Retinal pigment epithelial cell (primary cell): ENCODE data around the gene TFR2.

Source experiments
- DNase-seq: peaks from one replicate; pipeline ENCODE4 v3.0.0-alpha.2; 2010; ENCODE audit warnings: low read depth
- H3K4me3 ChIP-seq: 2 replicates; pipeline ENCODE4 v1.5.1; 2011; ENCODE audit warnings: mild to moderate bottlenecking, low read length, control low read depth, moderate library complexity
- CTCF ChIP-seq: conservative IDR thresholded peaks from 2 replicates; pipeline ENCODE4 v1.5.1; 2011; ENCODE audit warnings: low read depth, low read length, control low read depth, inconsistent platforms

TFR2 gene

GRCh38 chr7:100606313-100606712 is 35.0 kb downstream of the TFR2 start:
- no peak for TF ChIP-seq CTCF
- DNase-seq: no peak
- H3K4me3 ChIP-seq: no peak overlapping the region

GRCh38 chr7:100604976-100605911 is 36.1 kb downstream of the TFR2 start:
- peak overlapping the region; percentile 62 for H3K4me3 ChIP-seq
- no peak for DNase-seq
- no peak for TF ChIP-seq CTCF

- TF ChIP-seq CTCF: peak; percentile 40
- DNase-seq: no peak
- peak overlapping the region; percentile 62 for H3K4me3 ChIP-seq
Measured at GRCh38 chr7:100604028-100604975, 37.0 kb downstream of the TFR2 start.

- peak overlapping the region; percentile 36 for H3K4me3 ChIP-seq
- no peak for TF ChIP-seq CTCF
- no peak for DNase-seq
Measured at GRCh38 chr7:100603726-100604027, 37.7 kb downstream of the TFR2 start.

- no peak overlapping the region for H3K4me3 ChIP-seq
- no peak for TF ChIP-seq CTCF
- DNase-seq: no peak
Measured at GRCh38 chr7:100602889-100603725, 38.2 kb downstream of the TFR2 start.

GRCh38 chr7:100600730-100601038 is 40.7 kb downstream of the TFR2 start:
- no peak for DNase-seq
- no peak for TF ChIP-seq CTCF
- H3K4me3 ChIP-seq: no peak overlapping the region
